DOHH2 (cell line): ENCODE data around the gene KSR1.
"Not testable (repeated sequence)": the region's sequence is repeated elsewhere in the genome, so short reads cannot be mapped to it uniquely, and the experiment has no call there.

ENCODE experiments used
- EZH2phosphoT487 ChIP-seq: fragments of 200-600 bp; sonication (generic); IDR thresholded peaks from 2 replicates; pipeline ENCODE4 v1.6.1; 2017; ENCODE audit warnings: borderline replicate concordance, mild to moderate bottlenecking, antibody characterized with exemption, low read length, moderate library complexity, mixed read lengths
- TF ChIP-seq, protein P1 (sequence below): fragments of 200-600 bp; sonication (generic); IDR thresholded peaks from one replicate; pipeline ENCODE4 v1.5.1; 2014; ENCODE audit warnings: antibody characterized with exemption, mild to moderate bottlenecking, low read depth, low read length; ENCODE audit not compliant: poor library complexity, severe bottlenecking

DNA sequence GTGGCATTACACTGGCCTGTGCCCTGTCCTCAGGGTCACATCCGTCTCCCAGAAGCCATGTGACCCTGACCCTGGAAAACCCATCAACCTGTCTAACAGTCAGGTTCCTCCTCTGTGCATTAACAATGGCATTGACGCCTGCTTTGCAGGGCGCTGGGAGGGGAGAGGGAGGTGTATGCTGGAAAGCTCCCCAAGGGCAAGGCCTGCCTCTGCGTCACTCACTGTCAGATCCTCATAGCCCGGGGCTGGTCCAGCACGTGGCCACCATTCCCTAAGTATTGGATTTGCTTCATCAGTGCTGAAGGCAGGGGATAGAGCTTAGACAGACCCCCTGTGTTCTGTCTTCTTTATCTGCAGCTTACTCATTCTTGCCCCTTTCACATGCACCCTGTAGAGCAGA is 210.0 kb downstream of the KSR1 start:
- TF ChIP-seq, protein P1, sequence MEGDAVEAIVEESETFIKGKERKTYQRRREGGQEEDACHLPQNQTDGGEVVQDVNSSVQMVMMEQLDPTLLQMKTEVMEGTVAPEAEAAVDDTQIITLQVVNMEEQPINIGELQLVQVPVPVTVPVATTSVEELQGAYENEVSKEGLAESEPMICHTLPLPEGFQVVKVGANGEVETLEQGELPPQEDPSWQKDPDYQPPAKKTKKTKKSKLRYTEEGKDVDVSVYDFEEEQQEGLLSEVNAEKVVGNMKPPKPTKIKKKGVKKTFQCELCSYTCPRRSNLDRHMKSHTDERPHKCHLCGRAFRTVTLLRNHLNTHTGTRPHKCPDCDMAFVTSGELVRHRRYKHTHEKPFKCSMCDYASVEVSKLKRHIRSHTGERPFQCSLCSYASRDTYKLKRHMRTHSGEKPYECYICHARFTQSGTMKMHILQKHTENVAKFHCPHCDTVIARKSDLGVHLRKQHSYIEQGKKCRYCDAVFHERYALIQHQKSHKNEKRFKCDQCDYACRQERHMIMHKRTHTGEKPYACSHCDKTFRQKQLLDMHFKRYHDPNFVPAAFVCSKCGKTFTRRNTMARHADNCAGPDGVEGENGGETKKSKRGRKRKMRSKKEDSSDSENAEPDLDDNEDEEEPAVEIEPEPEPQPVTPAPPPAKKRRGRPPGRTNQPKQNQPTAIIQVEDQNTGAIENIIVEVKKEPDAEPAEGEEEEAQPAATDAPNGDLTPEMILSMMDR: not testable (repeated sequence)
- TF ChIP-seq EZH2phosphoT487: not testable (repeated sequence)
